Adrenal gland (tissue), 12 donors: ENCODE data around the gene AP1AR. TPM values are rescaled to one million over a fixed set of nuclear protein-coding genes. Genes with fewer than 3 reads are reported as not detected.

Experiments used
- DNase-seq, 7 donors: peaks; one replicate each; pipeline ENCODE4 v3.0.0-alpha.2; 2019 to 2020
- H3K27ac ChIP-seq, 5 donors: fragments of 200-600 bp; sonication (generic) in 4 of 5; 1 replicate in 3 of 5; 2 replicates in 2 of 5; pipeline versions ENCODE4 v1.5.1 to v1.8.0; 2016 to 2020; ENCODE audit warnings: mild to moderate bottlenecking in 1 of 5
- H3K27me3 ChIP-seq: fragments of 200-600 bp; 2 replicates; pipeline ENCODE4 v1.8.0; 2021
- H3K36me3 ChIP-seq, 2 donors: fragments of 200-600 bp; replicated peaks in 1 of 2; 1 replicate in 1 of 2; 2 replicates in 1 of 2; pipeline versions ENCODE4 v1.5.1 to v1.8.0; 2018 to 2022
- H3K4me1 ChIP-seq, 2 donors: fragments of 200-600 bp; replicated peaks in 1 of 2; 1 replicate in 1 of 2; 2 replicates in 1 of 2; pipeline versions ENCODE4 v1.5.1 to v1.8.0; 2018 to 2021
- H3K4me3 ChIP-seq, 4 donors: fragments of 200-600 bp; sonication (generic) in 3 of 4; one replicate each; pipeline ENCODE4 v1.5.1; 2016 to 2018
- H3K9me3 ChIP-seq, 3 donors: fragments of 200-600 bp; sonication (generic) in 1 of 3; replicated peaks in 1 of 3; 1 replicate in 2 of 3; 2 replicates in 1 of 3; pipeline versions ENCODE4 v1.5.1 to v1.8.0; 2016 to 2021
- CTCF ChIP-seq, 6 experiments: fragments of 450-650 bp in 4 of 6; fragments of 200-600 bp in 2 of 6; sonication (generic) in 1 of 6; IDR thresholded peaks; 1 replicate in 5 of 6; 2 replicates in 1 of 6; pipeline versions ENCODE4 v1.5.1 to v1.8.0; 2016 to 2021; ENCODE audit warnings: antibody characterized with exemption in 6 of 6, mild to moderate bottlenecking in 2 of 6, moderate library complexity in 1 of 6
- POLR2A ChIP-seq, 2 donors: fragments of 450-650 bp; IDR thresholded peaks; one replicate each; pipeline ENCODE4 v1.6.1; 2017; ENCODE audit warnings: antibody characterized with exemption in 2 of 2, mild to moderate bottlenecking in 2 of 2, moderate library complexity in 1 of 2
- WGBS, 4 donors: extraction: QIAGEN DNeasy Blood & Tissue Kit in 2 of 4; methylation state at CpG; one replicate each; pipeline versions ENCODE4 v1.1.5 to v1.1.7; 2013 to 2017; 5-methylcytosine and 5-hydroxymethylcytosine counted together
- intact Hi-C, 2 donors: fragments of 100-400 bp; cut with DNase I; formaldehyde crosslinking; loops; one replicate each; pipeline versions ENCODE4 v1.14.1 to v1.15.0; 2022 to 2023
- polyA plus RNA-seq, 3 donors: library from polyadenylated mRNA; stranded (reverse); fragments of 200-250 nt in 2 of 3; fragments of 350-450 nt in 1 of 3; fragmentation: Illumina TruSeq in 1 of 3; extraction: RNeasy Lipid Tissue Mini Kit (QIAGEN cat#74804) in 1 of 3; gene quantifications; one replicate each; pipeline ENCODE4 v1.2.3, GENCODE V29; 2013 to 2014
- total RNA-seq, 9 donors: library from RNA; depleted of rRNA in 4 of 9; stranded (reverse); fragments of >200 nt in 4 of 9; fragments of 120-200 nt in 1 of 9; fragmentation: NEBNext Ultra II Directional in 1 of 9; extraction: Animal tissue kit (Norgen Biotek cat#: 25700) in 1 of 9; gene quantifications; one replicate each; pipeline versions ENCODE4 v1.1.0 to v1.2.4, GENCODE V29; 2013 to 2023
- donor health status: healthy with polysubstance abuse.
- donor health status: Bipolar disorder and iron deficiency.
- donor health status: DM: yes; HTN: yes; CAD: no.
- donor health status: DM: no; HTN: no; CAD: no.
- donor health status: DM: no; HTN: no; CAD: no.
- donor health status: DM: yes; HTN: yes; CAD: no.

Gene AP1AR
- total and polyA plus RNA-seq, 12 donors: 7.3 to 30.1 (median 19.6) TPM

GRCh38 chr4:112190684-112191083 is 40.9 kb upstream of the AP1AR start:
- peaks cover 0 to 5% of the 10 kb centered on the region in 2 donors for H3K36me3 ChIP-seq
- DNase-seq: no peak
- TF ChIP-seq CTCF (IDR thresholded peaks at IDR 0.05): no peak
- TF ChIP-seq POLR2A (IDR thresholded peaks at IDR 0.05): no peak
- H3K27me3 ChIP-seq: no peaks in the 10 kb centered on the region
- H3K4me3 ChIP-seq: no peak overlapping the region
- H3K9me3 ChIP-seq: no peaks in the 10 kb centered on the region
- intact Hi-C loops: no loop called here
- H3K4me1 ChIP-seq: no peaks in the 10 kb centered on the region
- 88 to 94% (median 90%) methylated on average over 8 of the region's 8 CpGs for WGBS, 4 donors
- no peak overlapping the region for H3K27ac ChIP-seq

GRCh38 chr4:112196461-112196860 is 35.1 kb upstream of the AP1AR start:
- no peak for DNase-seq
- no peaks in the 10 kb centered on the region for H3K27me3 ChIP-seq
- H3K27ac ChIP-seq: no peak overlapping the region
- no peak overlapping the region for H3K4me3 ChIP-seq
- H3K9me3 ChIP-seq: no peaks in the 10 kb centered on the region
- intact Hi-C loops: no loop called here
- H3K36me3 ChIP-seq: no peaks in the 10 kb centered on the region
- TF ChIP-seq POLR2A (IDR thresholded peaks at IDR 0.05) (no peak), CTCF (IDR thresholded peaks at IDR 0.05) (no peak)
- 57 to 81% (median 66%) methylated on average over 1 of the region's 1 CpG for WGBS, 4 donors
- no peaks in the 10 kb centered on the region for H3K4me1 ChIP-seq

GRCh38 chr4:112199041-112199440 is 32.5 kb upstream of the AP1AR start:
- WGBS, 4 donors: 78 to 85% (median 83%) methylated on average over 1 of the region's 1 CpG
- Histone ChIP-seq H3K9me3 (no peaks in the 10 kb centered on the region), H3K27me3 (no peaks in the 10 kb centered on the region), H3K4me1 (no peaks in the 10 kb centered on the region), H3K4me3 (no peak overlapping the region), H3K36me3 (no peaks in the 10 kb centered on the region), H3K27ac (no peak overlapping the region)
- no peak for DNase-seq
- TF ChIP-seq POLR2A (IDR thresholded peaks at IDR 0.05) (no peak), CTCF (IDR thresholded peaks at IDR 0.05) (no peak)
- intact Hi-C loops: no loop called here

GRCh38 chr4:112201915-112202505 is 29.6 kb upstream of the AP1AR start:
- Histone ChIP-seq H3K4me3 (no peak overlapping the region), H3K27ac (no peak overlapping the region), H3K36me3 (no peaks in the 10 kb centered on the region), H3K4me1 (no peaks in the 10 kb centered on the region), H3K9me3 (no peaks in the 10 kb centered on the region), H3K27me3 (no peaks in the 10 kb centered on the region)
- intact Hi-C loops: no loop called here
- no peak for TF ChIP-seq POLR2A (IDR thresholded peaks at IDR 0.05)
- TF ChIP-seq CTCF (IDR thresholded peaks at IDR 0.05): no peak
- WGBS, 4 donors: 69 to 78% (median 77%) methylated on average over 4 of the region's 4 CpGs
- no peak for DNase-seq
